Neural cell (in vitro differentiated cells): ENCODE data around the gene CASKIN2. TPM values are rescaled to one million over a fixed set of nuclear protein-coding genes. Genes with fewer than 3 reads are reported as not detected.

ENCODE experiments used
- H2AFZ ChIP-seq: fragments of 200-600, 300-800 bp; sonication (generic), shearing (Covaris generic); 2 replicates; pipeline ENCODE4 v1.6.0; 2014; ENCODE audit warnings: low read depth, mild to moderate bottlenecking, antibody characterized with exemption, low read length, moderate library complexity
- H3F3A ChIP-seq: fragments of 200-600 bp; shearing (Covaris generic); 2 replicates; pipeline ENCODE4 v1.6.1; 2016; ENCODE audit warnings: mild to moderate bottlenecking, moderate library complexity, mixed read lengths, antibody characterized with exemption, low read length; ENCODE audit not compliant: insufficient read depth, poor library complexity, severe bottlenecking
- H3K27ac ChIP-seq: fragments of 200-600, 300-800 bp; sonication (generic), shearing (Covaris generic); 2 replicates; pipeline ENCODE4 v1.5.1; 2014; ENCODE audit warnings: mild to moderate bottlenecking, low read length, moderate library complexity
- H3K27me3 ChIP-seq: fragments of 300-800, 200-600 bp; sonication (generic), shearing (Covaris generic); 2 replicates; pipeline ENCODE4 v1.6.0; 2014; ENCODE audit warnings: mild to moderate bottlenecking, low read depth, low read length, moderate library complexity; ENCODE audit not compliant: insufficient read depth
- H3K36me3 ChIP-seq: fragments of 300-800, 200-600 bp; sonication (generic), shearing (Covaris generic); 2 replicates; pipeline ENCODE4 v1.5.1; 2014; ENCODE audit warnings: mild to moderate bottlenecking, antibody characterized with exemption, low read length, moderate library complexity; ENCODE audit not compliant: insufficient read depth
- H3K4me2 ChIP-seq: fragments of 300-800, 200-600 bp; sonication (generic), shearing (Covaris generic); 2 replicates; pipeline ENCODE4 v1.6.0; 2014; ENCODE audit warnings: mild to moderate bottlenecking, low read length
- H3K4me3 ChIP-seq: fragments of 300-800, 200-600 bp; sonication (generic), shearing (Covaris generic); 2 replicates; pipeline ENCODE4 v1.5.1; 2014; ENCODE audit warnings: mild to moderate bottlenecking, low read length, moderate library complexity
- H3K79me2 ChIP-seq: fragments of 200-600 bp; shearing (Covaris generic); replicated peaks from 2 replicates; pipeline ENCODE4 v1.6.0; 2014; ENCODE audit warnings: mild to moderate bottlenecking, low read length, moderate library complexity; ENCODE audit not compliant: insufficient read depth
- H3K9ac ChIP-seq: fragments of 300-800, 200-600 bp; sonication (generic), shearing (Covaris generic); 2 replicates; pipeline ENCODE4 v1.6.1; 2016; ENCODE audit warnings: mild to moderate bottlenecking, low read length, mixed read lengths
- H3K9me2 ChIP-seq: fragments of 200-600 bp; shearing (Covaris generic); 2 replicates; pipeline ENCODE4 v1.6.1; 2016; ENCODE audit warnings: mild to moderate bottlenecking, low read length, mixed read lengths; ENCODE audit not compliant: insufficient read depth
- H3K9me3 ChIP-seq: fragments of 200-600, 300-800 bp; sonication (generic), shearing (Covaris generic); 2 replicates; pipeline ENCODE4 v1.6.1; 2016; ENCODE audit warnings: mild to moderate bottlenecking, mixed run types, low read length, moderate library complexity, mixed read lengths
- H4K20me1 ChIP-seq: fragments of 200-600 bp; shearing (Covaris generic); 2 replicates; pipeline ENCODE4 v1.6.1; 2016; ENCODE audit warnings: mild to moderate bottlenecking, mixed run types; ENCODE audit not compliant: insufficient read depth
- CTCF ChIP-seq: fragments of 450-650 bp; IDR thresholded peaks from 2 replicates; pipeline ENCODE4 v1.5.1; 2014; ENCODE audit warnings: antibody characterized with exemption, mild to moderate bottlenecking, moderate library complexity; ENCODE audit not compliant: poor library complexity, severe bottlenecking
- EP300 ChIP-seq: fragments of 450-650 bp; conservative IDR thresholded peaks from 2 replicates; pipeline ENCODE4 v1.6.1; 2014; ENCODE audit warnings: antibody characterized with exemption, mild to moderate bottlenecking, moderate library complexity; ENCODE audit not compliant: poor library complexity, severe bottlenecking
- EZH2 ChIP-seq: fragments of 200-600, 300-800 bp; shearing (Covaris generic), sonication (generic); IDR thresholded peaks from 2 replicates; pipeline ENCODE4 v1.6.1; 2014; ENCODE audit warnings: antibody characterized with exemption, low read length, borderline replicate concordance, mild to moderate bottlenecking; ENCODE audit not compliant: insufficient read depth, poor library complexity, severe bottlenecking
- MXI1 ChIP-seq: fragments of 450-650 bp; conservative IDR thresholded peaks from 2 replicates; pipeline ENCODE4 v1.6.1; 2014; ENCODE audit warnings: antibody characterized with exemption, mild to moderate bottlenecking; ENCODE audit not compliant: poor library complexity, severe bottlenecking
- POLR2AphosphoS5 ChIP-seq: IDR thresholded peaks from 2 replicates; pipeline ENCODE4 v1.6.1; 2012
- RAD21 ChIP-seq: fragments of 450-650 bp; conservative IDR thresholded peaks from 2 replicates; pipeline ENCODE4 v1.6.1; 2014; ENCODE audit warnings: antibody characterized with exemption, mild to moderate bottlenecking, moderate library complexity
- REST ChIP-seq: IDR thresholded peaks from 2 replicates; pipeline ENCODE4 v1.6.1; 2012; ENCODE audit warnings: borderline replicate concordance
- SMC3 ChIP-seq: fragments of 450-650 bp; conservative IDR thresholded peaks from 2 replicates; pipeline ENCODE4 v1.6.1; 2014; ENCODE audit warnings: antibody characterized with exemption, mild to moderate bottlenecking, moderate library complexity; ENCODE audit not compliant: poor library complexity
- TAF1 ChIP-seq: IDR thresholded peaks from 2 replicates; pipeline ENCODE4 v1.6.1; 2012; ENCODE audit warnings: low read depth
- polyA plus RNA-seq: library from polyadenylated mRNA; depleted of rRNA; stranded (reverse); fragments of >200 nt; gene quantifications from 2 replicates; pipeline ENCODE4 v1.2.3, GENCODE V29; 2014

Gene CASKIN2
- polyA plus RNA-seq, 1 donor from 2014 or later = 2.8 TPM

- Histone ChIP-seq H3K9ac (no peak overlapping the region), H3K79me2 (no peaks in the 10 kb centered on the region), H3K27me3 (no peaks in the 10 kb centered on the region), H3F3A (no peaks in the 10 kb centered on the region), H3K9me3 (no peaks in the 10 kb centered on the region), H3K36me3 (no peaks in the 10 kb centered on the region), H3K27ac (no peak overlapping the region), H4K20me1 (no peaks in the 10 kb centered on the region), H3K4me2 (no peak overlapping the region), H2AFZ (no peak overlapping the region), H3K9me2 (no peaks in the 10 kb centered on the region), H3K4me3 (no peak overlapping the region)
- no peak for TF ChIP-seq POLR2AphosphoS5
- TF ChIP-seq EP300 = no peak
- TF ChIP-seq MXI1 = no peak
- no peak for TF ChIP-seq REST
- TF ChIP-seq SMC3 = no peak
- no peak for TF ChIP-seq RAD21
- TF ChIP-seq CTCF = no peak
- no peak for TF ChIP-seq EZH2
- TF ChIP-seq TAF1 = no peak
These were observed 22.7 kb downstream of the CASKIN2 start for GRCh38 chr17:75492555-75493168.

- Histone ChIP-seq H3K36me3 (no peaks in the 10 kb centered on the region), H3K9me3 (no peaks in the 10 kb centered on the region), H3K4me2 (no peak overlapping the region), H3K4me3 (no peak overlapping the region), H3K27me3 (no peaks in the 10 kb centered on the region), H3K9ac (no peak overlapping the region), H3K27ac (no peak overlapping the region), H3K9me2 (no peaks in the 10 kb centered on the region), H4K20me1 (no peaks in the 10 kb centered on the region), H2AFZ (no peak overlapping the region), H3F3A (no peaks in the 10 kb centered on the region), H3K79me2 (no peaks in the 10 kb centered on the region)
- TF ChIP-seq EZH2 = no peak
- TF ChIP-seq TAF1 = no peak
- TF ChIP-seq MXI1 = no peak
- TF ChIP-seq CTCF = no peak
- TF ChIP-seq REST = no peak
- TF ChIP-seq POLR2AphosphoS5 = no peak
- TF ChIP-seq SMC3 = no peak
- no peak for TF ChIP-seq RAD21
- TF ChIP-seq EP300 = no peak
These were observed 23.7 kb downstream of the CASKIN2 start for GRCh38 chr17:75491680-75492079.
